Astrocyte (in vitro differentiated cells and primary cell): ENCODE data around the gene SPACA1.

Experiments used
- EZH2 ChIP-seq: IDR thresholded peaks from 2 replicates; pipeline ENCODE4 v1.6.1; 2012; ENCODE audit warnings: mild to moderate bottlenecking, low read length, inconsistent platforms; ENCODE audit not compliant: insufficient read depth
- TF ChIP-seq, protein P1 (sequence below): IDR thresholded peaks from 2 replicates; pipeline ENCODE4 v1.5.1; 2011; ENCODE audit warnings: low read depth, mild to moderate bottlenecking, inconsistent platforms, low read length, moderate library complexity; ENCODE audit not compliant: insufficient read depth

GRCh38 chr6:88062376-88062775 lies 14.7 kb downstream of the SPACA1 start:
- no peak for TF ChIP-seq EZH2
- TF ChIP-seq, protein P1, sequence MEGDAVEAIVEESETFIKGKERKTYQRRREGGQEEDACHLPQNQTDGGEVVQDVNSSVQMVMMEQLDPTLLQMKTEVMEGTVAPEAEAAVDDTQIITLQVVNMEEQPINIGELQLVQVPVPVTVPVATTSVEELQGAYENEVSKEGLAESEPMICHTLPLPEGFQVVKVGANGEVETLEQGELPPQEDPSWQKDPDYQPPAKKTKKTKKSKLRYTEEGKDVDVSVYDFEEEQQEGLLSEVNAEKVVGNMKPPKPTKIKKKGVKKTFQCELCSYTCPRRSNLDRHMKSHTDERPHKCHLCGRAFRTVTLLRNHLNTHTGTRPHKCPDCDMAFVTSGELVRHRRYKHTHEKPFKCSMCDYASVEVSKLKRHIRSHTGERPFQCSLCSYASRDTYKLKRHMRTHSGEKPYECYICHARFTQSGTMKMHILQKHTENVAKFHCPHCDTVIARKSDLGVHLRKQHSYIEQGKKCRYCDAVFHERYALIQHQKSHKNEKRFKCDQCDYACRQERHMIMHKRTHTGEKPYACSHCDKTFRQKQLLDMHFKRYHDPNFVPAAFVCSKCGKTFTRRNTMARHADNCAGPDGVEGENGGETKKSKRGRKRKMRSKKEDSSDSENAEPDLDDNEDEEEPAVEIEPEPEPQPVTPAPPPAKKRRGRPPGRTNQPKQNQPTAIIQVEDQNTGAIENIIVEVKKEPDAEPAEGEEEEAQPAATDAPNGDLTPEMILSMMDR = no peak
